Measurements from ENCODE around the gene ZNF519.

ZNF519 gene

DNA sequence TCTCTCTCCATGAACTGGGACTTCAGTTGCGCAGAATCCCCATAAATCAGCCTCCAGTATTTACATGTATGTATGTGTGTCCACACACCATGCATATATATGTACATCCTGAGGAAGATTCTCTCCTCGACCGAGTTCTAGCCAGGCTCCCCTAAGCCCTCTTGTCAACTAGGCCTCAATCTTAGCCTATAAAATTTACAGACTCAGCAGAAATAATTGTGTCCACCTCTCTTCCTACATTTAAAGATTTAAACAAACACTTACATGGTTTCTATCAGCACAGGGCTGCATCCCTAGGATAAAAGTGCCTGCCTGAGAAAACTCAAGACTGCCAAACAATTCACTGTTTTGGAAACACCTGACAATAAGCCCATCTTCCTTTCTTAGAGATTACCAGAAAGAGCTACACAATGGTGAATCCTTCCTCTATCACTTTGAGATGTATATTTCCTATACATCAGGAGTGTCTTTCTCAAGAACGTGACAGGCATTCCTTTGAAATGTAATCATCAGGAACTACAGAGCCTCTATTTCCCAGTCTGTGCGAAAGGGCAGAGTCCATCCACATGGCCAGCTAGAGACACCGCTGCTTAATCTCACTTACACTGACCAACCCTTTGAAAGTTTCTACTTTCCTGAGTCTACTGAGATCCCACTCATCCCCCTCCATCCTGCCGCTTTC, 39.5 kb downstream of the ZNF519 start:
- no peak for DNase-seq

DNA sequence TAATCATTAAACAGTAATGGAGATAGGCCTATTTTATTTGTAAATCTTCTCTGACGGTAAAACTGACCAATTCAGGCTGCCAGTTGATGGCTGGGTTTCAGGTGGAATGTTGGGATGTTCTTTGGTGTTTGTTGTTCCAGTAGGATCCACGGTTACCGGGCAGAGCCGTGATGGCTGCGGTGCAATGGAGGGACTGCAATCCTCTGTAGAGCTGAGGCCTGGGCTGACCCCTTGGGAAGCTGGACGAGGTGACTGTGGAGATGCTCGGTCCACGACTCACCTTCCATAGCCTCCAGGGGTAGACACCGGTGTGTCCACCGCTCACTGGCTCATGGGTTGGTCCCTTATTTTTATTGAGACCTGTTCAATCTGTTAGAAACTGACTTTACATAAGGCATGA, 42.5 kb downstream of the ZNF519 start:
- no peak for DNase-seq

DNA sequence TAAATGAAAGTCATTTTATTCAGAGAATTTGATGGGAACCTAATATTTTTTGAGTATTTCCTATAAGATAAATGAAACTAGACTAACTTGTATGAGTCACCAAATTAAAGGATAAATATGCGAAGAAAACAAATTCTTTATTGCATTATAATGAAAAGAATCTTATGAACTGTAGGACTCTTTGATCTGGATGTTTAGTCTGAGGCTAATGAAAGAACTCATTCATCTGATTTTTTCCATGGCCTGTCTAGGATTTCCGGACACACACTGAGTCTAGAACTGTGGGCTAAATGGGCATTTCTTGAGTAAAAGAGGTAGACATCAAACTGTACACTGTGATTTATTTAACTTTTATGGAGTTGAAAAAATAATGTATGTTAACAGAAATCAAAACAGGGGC, 43.0 kb downstream of the ZNF519 start:
- DNase-seq = no peak

DNA sequence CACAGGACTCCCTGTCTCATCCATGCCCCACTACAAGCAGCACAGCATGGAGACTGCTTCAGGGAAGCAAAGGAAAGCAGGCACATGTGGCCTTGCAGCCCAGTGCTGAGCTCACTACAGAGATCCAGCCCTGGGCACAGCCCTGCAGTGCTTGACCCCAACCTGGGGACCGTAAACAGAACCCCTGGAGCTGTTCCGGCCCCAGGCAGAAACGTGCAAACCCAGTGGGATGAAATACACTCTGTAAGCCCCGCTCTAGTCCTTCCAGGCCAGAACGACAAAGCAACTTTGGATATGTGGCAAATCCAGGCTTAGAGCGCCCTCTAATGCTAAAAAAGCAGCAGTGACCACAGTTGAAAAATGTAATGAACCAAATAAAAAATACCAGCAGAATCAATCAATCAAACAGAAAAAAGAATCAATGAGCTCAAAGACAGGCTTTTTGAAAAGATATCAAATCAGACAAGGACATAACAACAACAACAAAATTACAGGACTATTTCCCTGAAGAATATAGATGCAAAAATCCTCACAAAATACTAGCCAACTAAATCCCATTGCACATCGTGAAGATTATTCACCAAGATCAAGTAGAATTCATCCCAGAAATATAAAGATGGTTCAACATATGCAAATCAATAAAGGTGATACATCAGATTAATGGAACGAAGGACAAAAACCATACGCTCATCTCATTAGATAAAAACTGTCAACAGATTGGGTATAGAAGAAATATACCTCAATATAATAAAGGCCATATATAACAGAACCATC, 45.6 kb downstream of the ZNF519 start:
- no peak for DNase-seq

DNA sequence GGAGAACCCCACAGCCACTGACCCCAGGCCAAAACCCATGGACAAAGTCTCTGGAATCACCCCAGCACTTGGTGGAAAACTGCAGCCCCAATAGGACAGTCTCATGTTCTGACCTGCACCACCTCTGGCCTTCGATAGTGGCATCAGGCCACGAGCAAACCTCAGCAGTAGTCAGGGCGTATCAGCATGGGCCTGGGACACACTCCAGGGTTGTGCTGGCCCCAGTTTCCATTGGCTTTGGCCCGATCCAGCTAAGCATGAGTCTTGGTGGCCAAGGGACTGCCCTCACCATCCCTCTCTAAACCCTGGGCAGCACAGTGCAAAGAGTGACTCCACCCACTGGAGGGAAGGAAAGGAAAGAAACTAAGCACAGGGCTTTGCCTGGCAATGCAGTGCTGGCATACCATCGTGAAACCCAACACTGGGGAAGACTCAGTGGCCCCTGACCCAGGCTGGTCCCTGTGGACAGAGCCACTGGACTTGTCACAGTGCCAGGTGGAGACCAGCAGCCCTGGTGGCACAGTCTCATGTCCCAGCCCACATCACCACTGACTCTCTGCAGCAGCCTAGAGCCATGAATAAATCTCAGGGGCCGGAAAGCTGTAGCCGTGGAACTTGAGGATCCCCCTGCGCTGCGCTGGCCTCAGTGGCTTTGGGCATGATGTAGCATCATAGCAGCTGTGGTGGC, 46.3 kb downstream of the ZNF519 start:
- no peak for DNase-seq

DNA sequence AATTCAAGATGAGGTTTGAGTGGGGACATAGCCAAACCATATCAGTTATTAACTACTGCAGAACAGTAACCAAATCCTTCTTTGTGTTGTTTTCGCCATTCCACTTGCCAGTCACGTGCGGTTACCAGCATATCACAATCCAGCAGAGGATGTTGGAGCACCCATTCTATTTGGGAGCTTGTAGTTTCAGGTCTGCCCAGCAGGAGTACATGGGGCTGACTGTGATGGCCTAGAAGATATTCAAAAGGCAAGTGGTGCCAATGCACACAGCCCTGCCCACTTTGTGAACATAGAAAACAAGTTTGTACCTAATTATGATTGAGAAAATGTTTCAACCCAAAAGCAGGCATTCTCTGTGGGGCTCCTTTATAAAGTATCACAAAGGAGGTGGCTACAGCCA, 57.0 kb downstream of the ZNF519 start:
- DNase-seq = no peak

DNA sequence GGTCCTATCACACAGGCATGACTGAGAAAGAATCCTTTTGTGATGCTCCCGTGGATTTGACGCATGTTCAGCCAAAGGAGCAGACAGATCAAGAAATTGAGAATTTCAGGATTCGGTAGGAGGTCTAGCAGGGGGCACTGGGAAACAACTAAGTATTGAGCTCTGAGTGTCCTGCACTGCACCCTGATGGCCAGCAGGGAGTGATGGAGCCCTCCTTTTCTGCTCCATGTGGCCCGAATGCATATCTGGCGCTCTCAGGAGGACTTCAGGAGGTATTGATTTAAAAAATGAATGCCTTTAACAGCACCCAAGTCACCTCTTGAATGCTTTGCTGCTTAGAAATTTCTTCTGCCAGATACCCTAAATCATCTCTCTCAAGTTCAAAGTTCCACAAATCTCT, 58.0 kb downstream of the ZNF519 start:
- DNase-seq = no peak

DNA sequence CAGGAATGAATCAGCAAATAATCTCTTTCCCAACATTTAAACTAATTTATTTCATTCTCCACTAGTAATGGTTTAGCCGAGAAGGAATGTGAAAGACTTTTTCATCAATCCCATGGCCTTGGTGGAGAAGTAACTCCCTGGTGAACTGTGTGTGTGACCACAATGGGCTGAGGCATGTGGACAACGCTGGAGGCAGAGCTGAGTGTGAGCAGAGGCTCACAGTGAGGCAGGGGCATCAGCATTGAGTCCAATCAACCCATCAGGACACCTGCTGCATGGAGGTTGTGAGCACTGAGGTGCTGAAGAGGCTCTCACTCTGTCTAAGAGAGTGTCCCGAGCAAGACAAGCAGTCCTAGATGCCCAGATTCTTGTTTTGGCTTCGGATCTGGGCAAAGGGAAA, 78.6 kb downstream of the ZNF519 start:
- no peak for DNase-seq
